Posterior cingulate gyrus (tissue), 11 donors: ENCODE data around the gene CLEC16A.
"Not testable (repeated sequence)": the region's sequence is repeated elsewhere in the genome, so short reads cannot be mapped to it uniquely, and the experiment has no call there.

ENCODE experiments used
- DNase-seq, 10 donors: peaks; one replicate each; pipeline versions ENCODE4 v3.0.0 to v3.0.0-alpha.2; 2020 to 2021; ENCODE audit warnings: mixed read lengths in 3 of 10
- intact Hi-C: fragments of 100-400 bp; cut with DNase I; formaldehyde crosslinking; loops from one replicate; pipeline ENCODE4 v1.15.1; 2023

The CLEC16A gene

DNA sequence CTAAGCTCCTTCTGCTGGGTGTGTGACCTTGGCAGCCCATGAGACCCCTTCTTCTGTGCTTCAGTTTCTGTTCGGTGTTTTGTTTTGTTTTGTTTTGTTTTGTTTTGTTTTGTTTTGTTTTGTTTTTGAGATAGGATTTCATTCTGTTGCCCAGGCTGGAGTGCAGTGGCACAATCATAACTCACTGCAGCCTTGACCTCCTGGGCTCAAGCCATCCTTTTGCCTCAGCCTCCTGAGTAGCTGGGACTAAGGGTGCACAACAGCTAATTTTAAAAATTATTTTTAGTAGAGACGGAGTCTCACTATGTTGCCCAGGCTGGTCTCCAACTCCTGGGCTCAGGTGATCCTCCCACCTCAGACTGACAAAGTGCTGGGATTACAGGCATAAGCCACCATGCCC is 276.1 kb downstream of the CLEC16A start:
- intact Hi-C loops, DNase-seq: not testable (repeated sequence)

DNA sequence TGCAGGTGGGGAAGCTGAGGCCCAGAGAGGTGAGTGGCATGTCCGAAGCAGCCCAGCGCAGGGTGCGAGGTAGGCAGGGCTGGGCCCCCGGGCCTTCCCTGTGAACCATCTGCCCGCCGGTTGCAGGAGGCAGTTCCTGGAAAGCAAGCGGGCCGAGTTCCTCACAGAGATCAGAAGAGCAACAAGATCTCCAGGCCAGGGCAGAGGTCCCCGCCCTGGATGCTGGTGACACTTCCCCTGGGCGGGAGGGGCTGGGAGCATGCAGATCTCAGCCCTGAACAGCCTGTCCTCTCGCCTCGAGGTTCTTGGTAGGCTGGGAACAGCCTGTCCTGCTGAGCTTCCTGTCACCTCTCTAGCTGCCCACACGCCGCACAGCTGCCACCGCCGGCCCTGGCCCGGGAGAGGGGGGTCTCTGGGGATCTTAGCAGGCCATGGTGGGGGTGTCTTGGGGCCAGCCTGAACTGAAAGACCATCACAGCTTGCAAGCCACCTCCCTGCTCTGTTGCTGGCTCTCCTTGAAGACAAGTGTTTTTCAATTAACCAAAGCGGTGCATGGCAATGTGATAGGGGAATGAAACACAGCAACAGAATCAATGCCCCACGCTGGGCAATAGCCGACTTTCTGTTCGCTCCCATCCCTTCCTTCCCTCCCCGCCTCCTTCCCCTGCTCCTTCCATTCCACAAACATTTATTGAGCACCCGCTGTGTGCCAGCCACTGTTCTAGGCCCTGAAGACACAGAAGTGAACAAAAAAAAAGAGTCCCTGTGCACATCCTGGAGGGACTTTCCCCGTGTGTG is 279.9 kb downstream of the CLEC16A start:
- intact Hi-C loops: no loop called here
- peak in 6 of 10 donors; percentile 4 to 83 (median 19) for DNase-seq

DNA sequence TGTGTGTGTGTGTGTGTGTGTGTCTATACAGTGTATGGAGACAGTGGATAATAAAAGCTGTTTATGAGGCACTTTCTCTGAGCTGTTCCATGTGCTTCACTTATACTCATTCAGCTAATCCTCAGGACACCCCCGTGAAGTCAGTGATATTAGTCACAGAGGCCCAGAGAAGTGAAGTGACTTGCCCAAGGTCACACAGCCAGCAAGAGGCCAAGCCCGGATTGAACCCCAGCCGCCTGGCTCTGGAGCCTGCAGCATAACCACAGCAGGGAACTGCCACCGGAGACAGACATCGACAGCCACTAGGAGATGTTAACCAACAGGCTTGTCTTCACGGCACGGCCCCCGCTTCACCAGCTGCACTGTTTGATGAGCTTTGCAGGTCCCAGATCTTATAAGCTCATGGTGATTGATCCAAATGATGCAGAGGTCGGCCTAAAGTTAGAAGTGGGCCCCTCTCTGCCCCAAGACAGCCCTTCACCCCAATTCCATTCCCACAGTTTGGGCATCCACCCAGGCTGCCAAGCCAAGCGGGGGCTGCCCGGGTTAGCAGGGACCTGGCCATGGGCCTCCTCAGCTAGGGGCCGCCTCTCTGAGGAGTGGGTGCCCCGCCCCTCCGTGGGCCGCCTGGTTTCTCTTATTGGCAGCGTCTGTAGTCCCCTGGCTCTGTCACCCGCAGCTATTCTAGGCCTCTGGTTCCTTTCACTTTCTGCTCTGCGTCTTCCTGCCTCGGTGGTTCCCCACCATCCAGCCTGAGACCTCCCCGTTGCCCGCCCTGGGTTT is 280.7 kb downstream of the CLEC16A start:
- DNase-seq: no peak
- intact Hi-C loops: no loop called here

DNA sequence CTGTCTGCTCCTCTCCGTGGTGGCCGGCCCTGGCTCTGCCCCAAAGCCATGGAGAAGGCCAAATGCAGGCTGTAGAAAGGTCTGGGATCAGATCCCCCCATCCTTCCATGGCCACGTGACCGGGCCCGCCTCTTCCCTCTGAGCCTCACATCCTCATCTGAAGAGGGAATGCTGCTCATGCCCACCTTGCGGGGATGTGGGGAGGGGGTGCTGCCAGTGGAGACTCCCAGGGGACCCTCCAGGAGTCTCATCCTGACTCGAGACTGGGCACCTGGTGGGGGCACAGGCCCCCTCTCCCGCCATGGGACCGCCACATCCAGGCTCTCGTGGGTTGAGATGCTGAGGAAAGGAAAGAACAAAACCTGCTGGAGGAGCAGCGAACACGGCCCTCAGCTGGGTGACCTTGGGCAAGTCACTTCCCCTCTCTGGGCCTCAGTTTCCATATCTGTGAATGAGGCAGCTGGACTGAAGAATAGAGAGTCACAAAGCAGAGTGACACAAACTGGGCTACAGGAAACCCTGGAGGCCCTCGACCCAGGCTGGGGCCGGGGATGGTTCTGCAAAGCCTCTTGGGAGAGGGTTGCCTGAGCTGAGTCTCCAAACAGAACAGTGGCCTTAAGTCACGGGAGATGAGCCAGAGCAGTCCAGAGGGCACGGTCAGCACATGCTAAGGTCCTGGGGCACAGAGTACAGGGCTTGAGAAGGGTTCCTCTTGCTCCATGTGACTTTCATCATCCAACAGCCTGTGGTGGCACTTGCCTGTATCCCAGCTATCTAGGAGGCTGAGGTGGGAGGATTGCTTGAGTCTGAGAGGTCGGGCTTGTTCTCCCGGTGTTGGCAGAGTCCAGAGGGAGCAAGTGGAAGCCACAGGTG is 281.5 kb downstream of the CLEC16A start:
- DNase-seq: no peak
- intact Hi-C loops: no loop called here

DNA sequence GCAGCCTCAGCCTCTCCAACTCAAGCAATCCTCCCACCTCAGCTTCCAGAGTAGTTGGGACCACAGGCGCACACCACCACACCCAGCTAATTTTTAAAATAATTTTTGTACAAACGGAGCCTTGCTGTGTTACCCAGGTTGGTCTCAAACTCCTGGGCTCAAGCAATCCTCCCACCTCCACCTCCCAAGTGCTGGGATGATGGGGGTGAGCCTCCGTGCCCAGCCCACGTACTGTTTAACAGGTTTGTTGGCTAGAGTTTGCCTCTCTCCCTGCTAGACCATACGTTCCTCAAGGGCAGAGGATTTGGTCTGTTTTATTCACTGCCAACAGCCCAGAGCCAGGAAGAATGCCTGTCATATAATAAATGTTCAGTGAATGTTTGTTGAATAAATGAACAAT is 285.1 kb downstream of the CLEC16A start:
- intact Hi-C loops: no loop called here
- DNase-seq: no peak

DNA sequence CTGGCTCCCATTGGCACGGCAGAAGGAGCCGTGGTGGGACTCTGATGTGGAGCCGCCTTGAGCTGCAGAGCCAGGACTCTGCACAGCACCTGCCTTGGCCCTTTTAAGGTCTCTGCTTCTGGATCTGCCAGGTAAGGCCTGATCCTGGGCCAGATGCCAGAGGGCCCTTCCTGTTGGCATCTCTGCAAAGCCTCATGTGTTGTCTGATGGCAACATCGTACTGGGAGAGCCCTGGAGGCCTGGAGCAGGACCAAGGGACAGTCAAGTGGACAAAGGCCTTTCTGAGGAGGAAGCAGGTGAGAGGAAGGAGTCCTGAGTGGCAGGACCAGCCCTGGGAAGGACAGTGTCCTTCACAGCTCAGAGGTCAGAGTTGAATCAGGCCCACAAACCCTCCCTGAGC is 285.5 kb downstream of the CLEC16A start:
- intact Hi-C loops: no loop called here
- peak in 1 of 10 donors; percentile 50 for DNase-seq

DNA sequence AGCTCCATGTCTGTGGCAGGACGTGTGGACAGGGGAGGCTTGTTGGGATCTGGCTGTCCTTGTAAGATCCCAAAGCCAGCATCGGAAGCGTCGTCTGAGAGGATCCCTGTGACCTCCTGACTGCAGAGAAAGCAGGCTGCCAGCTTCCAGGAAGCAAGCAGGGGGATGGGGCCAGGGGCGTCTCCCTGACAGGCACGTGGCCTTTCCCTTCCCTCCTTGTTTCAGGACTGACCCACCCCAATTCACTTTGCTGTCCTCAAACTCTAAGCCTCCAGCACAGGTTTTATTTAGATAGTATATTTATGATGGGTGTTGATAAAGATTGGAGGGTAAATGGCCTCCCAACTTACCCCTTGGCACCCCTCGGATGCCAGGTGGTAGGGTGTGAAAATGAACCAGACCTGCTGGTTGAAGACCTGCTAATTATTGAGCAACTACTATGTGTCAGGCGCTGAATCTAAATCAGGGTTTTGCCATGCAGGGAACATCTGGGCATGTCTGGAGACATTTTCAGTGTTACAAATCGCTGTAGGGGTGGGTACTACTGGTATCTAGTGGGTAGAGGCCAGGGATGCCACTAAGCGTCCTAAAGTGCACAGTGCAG is 287.1 kb downstream of the CLEC16A start:
- intact Hi-C loops: no loop called here
- DNase-seq: peak in 1 of 10 donors; percentile 77
